CMK (cell line): ENCODE data around the gene CDH23.

Experiments
- DNase-seq: peaks from one replicate; pipeline ENCODE4 v3.0.0-alpha.2; 2010; ENCODE audit warnings: low read depth

Gene CDH23

GRCh38 chr10:71423250-71423649, 26.5 kb downstream of the CDH23 start:
- no peak for DNase-seq

GRCh38 chr10:71423901-71424300, 27.2 kb downstream of the CDH23 start:
- no peak for DNase-seq

- no peak for DNase-seq
These were observed 27.9 kb downstream of the CDH23 start for GRCh38 chr10:71424496-71425194.

- no peak for DNase-seq
These were observed 29.4 kb downstream of the CDH23 start for GRCh38 chr10:71426058-71426605.

- DNase-seq, result no peak
These were observed 30.5 kb downstream of the CDH23 start for GRCh38 chr10:71427246-71427645.

GRCh38 chr10:71429304-71429703, 32.6 kb downstream of the CDH23 start:
- DNase-seq, result no peak

- no peak for DNase-seq
These were observed 33.2 kb downstream of the CDH23 start for GRCh38 chr10:71429929-71430328.

GRCh38 chr10:71431239-71432100, 34.8 kb downstream of the CDH23 start:
- no peak for DNase-seq

- no peak for DNase-seq
These were observed 35.6 kb downstream of the CDH23 start for GRCh38 chr10:71432101-71432905.

GRCh38 chr10:71432956-71433767, 36.4 kb downstream of the CDH23 start:
- DNase-seq, result no peak

- no peak for DNase-seq
These were observed 37.3 kb downstream of the CDH23 start for GRCh38 chr10:71433768-71434744.

- no peak for DNase-seq
These were observed 38.2 kb downstream of the CDH23 start for GRCh38 chr10:71434760-71435394.

- DNase-seq, result no peak
These were observed 39.0 kb downstream of the CDH23 start for GRCh38 chr10:71435571-71436267.

GRCh38 chr10:71436268-71437125, 39.8 kb downstream of the CDH23 start:
- no peak for DNase-seq

GRCh38 chr10:71437537-71438092, 40.9 kb downstream of the CDH23 start:
- DNase-seq, result no peak

GRCh38 chr10:71438761-71439160, 42.0 kb downstream of the CDH23 start:
- no peak for DNase-seq

- DNase-seq, result no peak
These were observed 43.1 kb downstream of the CDH23 start for GRCh38 chr10:71439670-71440425.
